HEK293 (cell line): Measurements from ENCODE around the gene C8A.

Experiments
- CTCF ChIA-PET: fragments of 350-600 bp; formaldehyde crosslinking; extraction: SDS; loops from one replicate; lab custom pipeline; 2021; ENCODE audit warnings: antibody characterized with exemption; lab: Yijun Ruan, JAX
- POLR2A ChIA-PET: fragments of 300-600 bp; formaldehyde crosslinking; extraction: SDS; loops from one replicate; lab custom pipeline; 2020; ENCODE audit warnings: antibody characterized with exemption, inconsistent platforms; lab: Yijun Ruan, JAX
- H3K27ac ChIP-seq: fragments of 200-500 bp; sonication (Bioruptor generic); 2 replicates; pipeline ENCODE4 v1.5.1; 2014; ENCODE audit warnings: low read depth, low read length, control low read depth, inconsistent platforms; ENCODE audit errors: extremely low read depth
- H3K36me3 ChIP-seq, 2 experiments: fragments of 200-500 bp in 1 of 2; sonication (Bioruptor generic) in 1 of 2; 1 replicate in 1 of 2; 2 replicates in 1 of 2; pipeline ENCODE4 v1.5.1; 2014 to 2017; ENCODE audit warnings: inconsistent platforms in 2 of 2, low read length in 2 of 2; ENCODE audit not compliant: control insufficient read depth in 2 of 2, insufficient read depth in 1 of 2
- H3K4me1 ChIP-seq: fragments of 200-500 bp; sonication (Bioruptor generic); 2 replicates; pipeline ENCODE4 v1.5.1; 2014; ENCODE audit warnings: mild to moderate bottlenecking, low read length, inconsistent platforms; ENCODE audit not compliant: control insufficient read depth, insufficient read depth
- H3K4me3 ChIP-seq: 2 replicates; pipeline ENCODE4 v1.5.1; 2011; ENCODE audit warnings: low read depth, mild to moderate bottlenecking, control low read depth, low read length, moderate library complexity
- H3K9me3 ChIP-seq: fragments of 200-500 bp; sonication (Bioruptor generic); 2 replicates; pipeline ENCODE4 v1.5.1; 2014; ENCODE audit warnings: low read depth, low read length, inconsistent platforms; ENCODE audit not compliant: control insufficient read depth, insufficient read depth
- HOXA7 ChIP-seq: sonication (generic); formaldehyde crosslinking; IDR thresholded peaks from 2 replicates; pipeline ENCODE4 v1.8.1; 2022; ENCODE audit warnings: missing genetic modification reagents, borderline replicate concordance
- HOXD13 ChIP-seq: sonication (generic); formaldehyde crosslinking; IDR thresholded peaks from 2 replicates; pipeline ENCODE4 v1.8.0; 2022; ENCODE audit warnings: missing genetic modification reagents, borderline replicate concordance
- MZF1 ChIP-seq: fragments of 450-650 bp; formaldehyde crosslinking; IDR thresholded peaks from 2 replicates; pipeline ENCODE4 v1.5.1; 2017; ENCODE audit warnings: missing biosample characterization, missing genetic modification characterization, borderline replicate concordance
- REPIN1 ChIP-seq: fragments of 450-650 bp; formaldehyde crosslinking; IDR thresholded peaks from 2 replicates; pipeline ENCODE4 v1.5.1; 2017; ENCODE audit warnings: missing biosample characterization, missing genetic modification characterization, low read depth
- REST ChIP-seq: fragments of 450-650 bp; formaldehyde crosslinking; IDR thresholded peaks from 2 replicates; pipeline ENCODE4 v1.5.1; 2016; ENCODE audit warnings: missing biosample characterization, missing genetic modification characterization
- SCRT2 ChIP-seq: fragments of 450-650 bp; formaldehyde crosslinking; IDR thresholded peaks from 2 replicates; pipeline ENCODE4 v1.5.1; 2016; ENCODE audit warnings: missing biosample characterization, missing genetic modification characterization
- SP2 ChIP-seq: fragments of 450-650 bp; formaldehyde crosslinking; IDR thresholded peaks from 2 replicates; pipeline ENCODE4 v1.5.1; 2016; ENCODE audit warnings: missing biosample characterization, missing genetic modification characterization
- ZBTB1 ChIP-seq: fragments of 450-650 bp; formaldehyde crosslinking; IDR thresholded peaks from 2 replicates; pipeline ENCODE4 v1.5.1; 2016; ENCODE audit warnings: missing biosample characterization, missing genetic modification characterization
- ZBTB8A ChIP-seq: fragments of 450-650 bp; formaldehyde crosslinking; IDR thresholded peaks from 2 replicates; pipeline ENCODE4 v1.5.1; 2016; ENCODE audit warnings: missing biosample characterization, missing genetic modification characterization
- ZNF132 ChIP-seq: fragments of 450-650 bp; formaldehyde crosslinking; IDR thresholded peaks from 2 replicates; pipeline ENCODE4 v1.5.1; 2017; ENCODE audit warnings: missing biosample characterization, missing genetic modification characterization, borderline replicate concordance
- ZNF148 ChIP-seq: fragments of 450-650 bp; formaldehyde crosslinking; IDR thresholded peaks from 2 replicates; pipeline ENCODE4 v1.5.0; 2017; ENCODE audit warnings: missing biosample characterization, missing genetic modification characterization, borderline replicate concordance
- ZNF16 ChIP-seq: fragments of 450-650 bp; formaldehyde crosslinking; IDR thresholded peaks from 2 replicates; pipeline ENCODE4 v1.5.1; 2016; ENCODE audit warnings: low read depth, missing biosample characterization, missing genetic modification characterization
- ZNF174 ChIP-seq: fragments of 450-650 bp; formaldehyde crosslinking; IDR thresholded peaks from 2 replicates; pipeline ENCODE4 v1.5.0; 2017; ENCODE audit warnings: missing biosample characterization, mild to moderate bottlenecking, missing genetic modification characterization
- ZNF184 ChIP-seq: fragments of 450-650 bp; IDR thresholded peaks from 2 replicates; pipeline ENCODE4 v1.5.1; 2018; ENCODE audit warnings: missing biosample characterization, mild to moderate bottlenecking, missing genetic modification characterization
- ZNF19 ChIP-seq: fragments of 450-650 bp; formaldehyde crosslinking; IDR thresholded peaks from 2 replicates; pipeline ENCODE4; 2016; ENCODE audit warnings: missing biosample characterization, missing genetic modification characterization, low read depth
- ZNF2 ChIP-seq: fragments of 450-650 bp; formaldehyde crosslinking; IDR thresholded peaks from 2 replicates; pipeline ENCODE4 v1.5.1; 2016; ENCODE audit warnings: missing biosample characterization, missing genetic modification characterization
- ZNF23 ChIP-seq: fragments of 450-650 bp; formaldehyde crosslinking; IDR thresholded peaks from 2 replicates; pipeline ENCODE4 v1.5.1; 2016; ENCODE audit warnings: missing biosample characterization, missing genetic modification characterization, borderline replicate concordance
- ZNF26 ChIP-seq: fragments of 450-650 bp; formaldehyde crosslinking; IDR thresholded peaks from 2 replicates; pipeline ENCODE4 v1.5.1; 2016; ENCODE audit warnings: missing biosample characterization, missing genetic modification characterization
- ZNF266 ChIP-seq: fragments of 450-650 bp; formaldehyde crosslinking; IDR thresholded peaks from 2 replicates; pipeline ENCODE4 v1.5.1; 2016; ENCODE audit warnings: missing biosample characterization, missing genetic modification characterization, low read depth
- ZNF302 ChIP-seq: fragments of 450-650 bp; formaldehyde crosslinking; IDR thresholded peaks from 2 replicates; pipeline ENCODE4 v1.5.1; 2016; ENCODE audit warnings: missing biosample characterization, missing genetic modification characterization, low read depth
- ZNF366 ChIP-seq: fragments of 450-650 bp; formaldehyde crosslinking; conservative IDR thresholded peaks from 2 replicates; pipeline ENCODE4 v1.5.1; 2016; ENCODE audit warnings: missing biosample characterization, missing genetic modification characterization
- ZNF391 ChIP-seq: fragments of 450-650 bp; formaldehyde crosslinking; IDR thresholded peaks from 2 replicates; pipeline ENCODE4 v1.5.1; 2016; ENCODE audit warnings: low read depth, missing biosample characterization, missing genetic modification characterization, borderline replicate concordance
- ZNF621 ChIP-seq: fragments of 450-650 bp; formaldehyde crosslinking; IDR thresholded peaks from 2 replicates; pipeline ENCODE4 v1.5.1; 2017; ENCODE audit warnings: missing biosample characterization, missing genetic modification characterization
- ZNF654 ChIP-seq: fragments of 450-650 bp; formaldehyde crosslinking; IDR thresholded peaks from 2 replicates; pipeline ENCODE4 v1.5.1; 2016; ENCODE audit warnings: low read depth, missing biosample characterization, missing genetic modification characterization
- ZNF658 ChIP-seq: fragments of 450-650 bp; formaldehyde crosslinking; IDR thresholded peaks from 2 replicates; pipeline ENCODE4; 2016; ENCODE audit warnings: missing biosample characterization, missing genetic modification characterization
- ZNF768 ChIP-seq: fragments of 450-650 bp; formaldehyde crosslinking; IDR thresholded peaks from 2 replicates; pipeline ENCODE4 v1.5.1; 2018; ENCODE audit warnings: missing biosample characterization, mild to moderate bottlenecking, missing genetic modification characterization
- ZNF791 ChIP-seq: fragments of 450-650 bp; formaldehyde crosslinking; IDR thresholded peaks from 2 replicates; pipeline ENCODE4 v1.5.1; 2016; ENCODE audit warnings: missing biosample characterization, missing genetic modification characterization
- ZNF830 ChIP-seq: fragments of 450-650 bp; IDR thresholded peaks from 2 replicates; pipeline ENCODE4 v1.5.0; 2018; ENCODE audit warnings: missing biosample characterization, missing genetic modification characterization, low read depth, mild to moderate bottlenecking, moderate library complexity

C8A gene

GRCh38 chr1:56911098-56911938, 56.7 kb downstream of the C8A start (continued):
- TF ChIP-seq ZNF302 (no peak), MZF1 (tag by site-specific recombination) (no peak), ZNF148 (no peak), SCRT2 (tag by site-specific recombination) (no peak), ZNF16 (tag by site-specific recombination) (no peak), ZNF830 (no peak), ZBTB8A (tag by site-specific recombination) (no peak), ZNF19 (tag by site-specific recombination) (no peak)

GRCh38 chr1:56912325-56912724, 57.7 kb downstream of the C8A start:
- CTCF ChIA-PET, result no interaction called here
- no peak overlapping the region for H3K4me3 ChIP-seq
- H3K27ac ChIP-seq, result no peak overlapping the region
- no peaks in the 10 kb centered on the region for H3K9me3 ChIP-seq
- H3K4me1 ChIP-seq, result no peaks in the 10 kb centered on the region
- TF ChIP-seq ZNF621 (tag by site-specific recombination), result no peak
- TF ChIP-seq ZNF391 (tag by site-specific recombination), result no peak
- TF ChIP-seq ZNF266, result no peak
- no peak for TF ChIP-seq ZNF132 (tag by site-specific recombination)
- no peak for TF ChIP-seq REPIN1 (tag by site-specific recombination)
- TF ChIP-seq ZNF2 (tag by site-specific recombination), result no peak
- TF ChIP-seq HOXD13 (CRISPR knock-in tag), result no peak
- no peak for TF ChIP-seq ZNF654 (tag by site-specific recombination)
- no peak for TF ChIP-seq ZNF791 (tag by site-specific recombination)
- no peak for TF ChIP-seq ZNF302
- H3K36me3 ChIP-seq, result no peaks in the 10 kb centered on the region
- POLR2A ChIA-PET, result no interaction called here

GRCh38 chr1:56915960-56916359, 61.4 kb downstream of the C8A start:
- Histone ChIP-seq H3K27ac (no peak overlapping the region), H3K9me3 (no peaks in the 10 kb centered on the region), H3K4me1 (no peaks in the 10 kb centered on the region), H3K4me3 (no peak overlapping the region), H3K36me3 (no peaks in the 10 kb centered on the region)
- no peak for TF ChIP-seq ZNF184 (tag by site-specific recombination)
- no peak for TF ChIP-seq ZNF26 (tag by site-specific recombination)
- no peak for TF ChIP-seq ZNF23
- no peak for TF ChIP-seq SP2 (tag by site-specific recombination)
- TF ChIP-seq ZBTB1 (tag by site-specific recombination), result no peak
- TF ChIP-seq HOXA7, result no peak
- no peak for TF ChIP-seq ZNF658 (tag by site-specific recombination)
- TF ChIP-seq ZNF16 (tag by site-specific recombination), result no peak
- TF ChIP-seq ZNF830, result no peak
- no peak for TF ChIP-seq ZNF174 (tag by site-specific recombination)
- TF ChIP-seq ZNF768 (tag by site-specific recombination), result no peak
- no peak for TF ChIP-seq ZNF366 (tag by site-specific recombination)
- no peak for TF ChIP-seq REST
- ChIA-PET CTCF (no interaction called here), POLR2A (no interaction called here)
